GM08714 (cell line): Measurements from ENCODE around the gene LIPE.

Source experiments
- H3K4me3 ChIP-seq: fragments of 200-500 bp; sonication (Bioruptor generic); 2 replicates; pipeline ENCODE4 v1.5.1; 2014; ENCODE audit warnings: mild to moderate bottlenecking, low read length, inconsistent platforms
- ZNF274 ChIP-seq: IDR thresholded peaks from 2 replicates; pipeline ENCODE4 v1.6.1; 2012; ENCODE audit warnings: mild to moderate bottlenecking, low read depth, low read length

Gene LIPE

DNA sequence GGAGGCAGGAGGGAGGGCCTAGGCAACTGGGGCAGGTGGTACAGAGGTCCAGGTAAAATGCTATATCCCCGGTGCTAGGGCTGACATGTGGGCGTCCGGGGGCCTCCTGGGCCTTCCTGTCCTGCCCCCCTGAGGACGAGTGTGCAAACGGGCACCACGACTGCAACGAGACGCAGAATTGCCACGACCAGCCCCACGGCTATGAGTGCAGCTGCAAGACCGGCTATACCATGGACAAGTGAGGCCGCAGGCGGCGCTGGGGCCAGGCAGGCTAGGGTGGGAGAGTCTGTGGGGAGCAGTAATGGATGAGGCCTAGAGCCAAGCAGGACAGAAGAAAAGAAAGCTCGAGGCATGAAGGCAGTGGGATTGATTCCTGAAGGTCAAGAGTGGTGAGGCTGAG is 58.4 kb downstream of the LIPE start:
- no peak overlapping the region for H3K4me3 ChIP-seq
- no peak for TF ChIP-seq ZNF274

- H3K4me3 ChIP-seq, result no peak overlapping the region
- no peak for TF ChIP-seq ZNF274
Measured at GRCh38 chr19:42368360-42368759, 58.8 kb downstream of the LIPE start.

GRCh38 chr19:42367929-42368328 is 59.3 kb downstream of the LIPE start:
- no peak overlapping the region for H3K4me3 ChIP-seq
- no peak for TF ChIP-seq ZNF274

DNA sequence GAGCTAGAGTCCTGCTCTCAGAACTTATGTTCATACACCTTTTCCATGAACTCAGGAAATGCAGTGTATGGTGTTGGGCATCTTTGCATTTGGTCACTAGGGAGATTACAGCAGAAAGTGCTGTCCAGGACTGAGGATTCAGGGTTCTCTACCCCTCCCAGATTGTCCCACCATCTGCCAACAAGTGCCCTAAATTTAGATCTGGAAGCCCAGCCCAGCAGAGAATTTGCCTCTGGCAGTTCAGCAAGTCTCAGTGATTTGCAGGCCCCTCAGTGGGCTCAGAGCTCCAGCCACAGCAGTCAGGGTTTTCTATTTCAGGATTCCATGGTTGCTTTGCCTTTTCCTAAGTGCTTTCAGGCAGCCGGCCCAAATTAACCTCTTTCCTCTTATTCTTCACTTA is 60.5 kb downstream of the LIPE start:
- H3K4me3 ChIP-seq, result no peak overlapping the region
- no peak for TF ChIP-seq ZNF274

- H3K4me3 ChIP-seq, result no peak overlapping the region
- TF ChIP-seq ZNF274, result no peak
Measured at GRCh38 chr19:42363614-42364346, 63.4 kb downstream of the LIPE start.

- no peak overlapping the region for H3K4me3 ChIP-seq
- TF ChIP-seq ZNF274, result no peak
Measured at GRCh38 chr19:42362891-42363440, 64.2 kb downstream of the LIPE start.

DNA sequence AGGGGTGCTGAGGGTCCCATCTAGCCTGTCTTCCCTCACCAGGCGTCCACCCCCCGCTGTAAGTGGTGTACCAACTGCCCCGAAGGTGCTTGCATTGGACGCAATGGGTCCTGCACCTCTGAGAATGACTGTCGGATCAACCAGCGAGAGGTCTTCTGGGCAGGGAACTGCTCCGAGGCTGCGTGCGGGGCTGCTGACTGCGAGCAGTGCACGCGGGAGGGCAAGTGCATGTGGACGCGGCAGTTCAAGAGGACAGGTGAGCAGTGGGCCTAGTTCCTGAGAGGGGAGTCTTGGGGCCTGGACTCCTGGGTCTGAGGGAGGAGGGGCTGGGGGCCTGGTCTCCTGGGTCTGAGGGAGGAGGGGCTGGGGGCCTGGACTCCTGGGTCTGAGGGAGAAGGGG is 64.8 kb downstream of the LIPE start:
- no peak overlapping the region for H3K4me3 ChIP-seq
- no peak for TF ChIP-seq ZNF274

DNA sequence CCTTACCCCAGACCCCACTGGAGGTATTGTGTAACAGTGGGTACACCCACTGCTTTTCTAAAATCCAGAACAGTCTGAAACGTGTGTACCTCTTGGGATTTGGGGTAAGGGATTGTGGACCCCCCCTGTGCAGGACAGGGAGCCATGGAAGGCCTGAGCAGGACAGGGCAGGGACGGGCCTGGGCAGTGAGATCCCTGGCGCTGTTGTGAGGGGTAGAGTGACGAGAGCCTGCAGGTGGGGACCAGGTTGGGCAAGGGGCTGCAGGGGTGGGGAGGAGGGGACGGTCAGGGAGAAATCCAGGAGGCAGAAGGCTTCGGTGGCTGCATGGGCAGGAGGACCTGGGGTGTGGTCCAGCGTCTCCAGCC is 65.7 kb downstream of the LIPE start:
- no peak overlapping the region for H3K4me3 ChIP-seq
- TF ChIP-seq ZNF274, result no peak

- H3K4me3 ChIP-seq, result no peak overlapping the region
- TF ChIP-seq ZNF274, result no peak
Measured at GRCh38 chr19:42360787-42361544, 66.2 kb downstream of the LIPE start.

- no peak for TF ChIP-seq ZNF274
- H3K4me3 ChIP-seq, result no peak overlapping the region
Measured at GRCh38 chr19:42357290-42357689, 69.9 kb downstream of the LIPE start.

DNA sequence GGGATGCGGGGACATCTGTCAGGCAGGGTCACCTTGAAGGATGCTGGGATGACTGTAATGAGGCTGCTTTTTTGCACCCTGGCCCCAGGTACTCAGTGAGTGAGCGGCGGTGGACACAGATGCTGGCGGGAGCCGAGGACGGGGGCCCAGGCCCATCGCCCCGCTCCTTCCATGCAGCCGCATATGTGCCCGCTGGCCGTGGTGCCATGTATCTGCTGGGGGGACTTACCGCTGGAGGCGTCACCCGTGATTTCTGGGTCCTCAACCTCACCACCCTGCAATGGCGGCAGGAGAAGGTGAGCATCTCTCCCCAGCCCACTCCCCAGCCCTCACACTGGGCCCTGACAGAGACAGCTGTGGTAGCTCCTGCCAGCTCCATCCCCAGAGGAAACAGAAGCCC is 70.5 kb downstream of the LIPE start:
- no peak for TF ChIP-seq ZNF274
- no peak overlapping the region for H3K4me3 ChIP-seq

DNA sequence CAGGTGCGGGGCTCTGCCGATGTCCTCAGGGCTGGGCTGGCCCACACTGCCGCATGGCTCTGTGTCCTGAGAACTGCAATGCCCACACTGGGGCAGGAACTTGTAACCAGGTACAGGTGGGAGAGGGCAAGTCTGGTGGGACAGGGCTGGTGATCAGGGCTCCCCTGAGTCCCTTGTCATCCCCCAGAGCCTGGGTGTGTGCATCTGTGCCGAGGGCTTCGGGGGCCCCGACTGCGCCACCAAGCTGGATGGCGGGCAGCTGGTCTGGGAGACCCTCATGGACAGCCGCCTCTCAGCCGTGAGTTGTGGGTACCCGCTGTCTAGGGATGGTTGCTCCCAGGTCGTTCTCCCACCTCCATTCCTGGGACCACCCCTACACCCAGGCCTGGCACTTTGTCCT is 71.3 kb downstream of the LIPE start:
- no peak for TF ChIP-seq ZNF274
- no peak overlapping the region for H3K4me3 ChIP-seq

- no peak for TF ChIP-seq ZNF274
- no peak overlapping the region for H3K4me3 ChIP-seq
Measured at GRCh38 chr19:42353341-42354015, 73.7 kb downstream of the LIPE start.
